Fibroblast of lung (primary cell): Measurements from ENCODE around the gene FLNB. TPM values are rescaled to one million over a fixed set of nuclear protein-coding genes. Genes with fewer than 3 reads are reported as not detected.

Experiments used
- DNase-seq, 2 donors: peaks; one replicate each; pipeline versions ENCODE4 v3.0.0 to v3.0.0-alpha.2; 2010; ENCODE audit warnings: low read depth in 2 of 2
- H2AFZ ChIP-seq: 2 replicates; pipeline ENCODE4 v1.5.1; 2012; ENCODE audit warnings: low read length, control low read depth, inconsistent platforms
- H3K27ac ChIP-seq: 2 replicates; pipeline ENCODE4 v1.5.1; 2011; ENCODE audit warnings: low read length, control low read depth; ENCODE audit not compliant: insufficient read depth
- H3K27me3 ChIP-seq: 2 replicates; pipeline ENCODE4 v1.5.1; 2011; ENCODE audit warnings: mild to moderate bottlenecking, low read length; ENCODE audit not compliant: control insufficient read depth, insufficient read depth
- H3K36me3 ChIP-seq: 2 replicates; pipeline ENCODE4 v1.5.1; 2011; ENCODE audit warnings: low read length; ENCODE audit not compliant: control insufficient read depth, insufficient read depth
- H3K4me1 ChIP-seq: 2 replicates; pipeline ENCODE4 v1.5.1; 2011; ENCODE audit warnings: low read length; ENCODE audit not compliant: control insufficient read depth, insufficient read depth; ENCODE audit errors: extremely low read depth
- H3K4me2 ChIP-seq: 2 replicates; pipeline ENCODE4 v1.5.1; 2011; ENCODE audit warnings: low read length, control low read depth; ENCODE audit not compliant: insufficient read depth; ENCODE audit errors: extremely low read depth
- H3K4me3 ChIP-seq, 4 experiments: fragments of 200-600 bp in 1 of 4; sonication (generic) in 1 of 4; replicated peaks in 1 of 4; 2 replicates each; pipeline ENCODE4 v1.5.1; 2011 to 2016; ENCODE audit warnings: low read length in 4 of 4, low read depth in 3 of 4, mild to moderate bottlenecking in 3 of 4, control low read depth in 2 of 4, inconsistent platforms in 1 of 4, mixed read lengths in 1 of 4; ENCODE audit not compliant: insufficient read depth in 1 of 4; ENCODE audit errors: control extremely low read depth in 1 of 4
- H3K79me2 ChIP-seq: 2 replicates; pipeline ENCODE4 v1.5.1; 2012; ENCODE audit warnings: mild to moderate bottlenecking, low read length, inconsistent platforms; ENCODE audit not compliant: control insufficient read depth, insufficient read depth
- H3K9ac ChIP-seq: 2 replicates; pipeline ENCODE4 v1.5.1; 2011; ENCODE audit warnings: mild to moderate bottlenecking, low read length, control low read depth; ENCODE audit not compliant: insufficient read depth
- H3K9me3 ChIP-seq: 2 replicates; pipeline ENCODE4 v1.5.1; 2012; ENCODE audit warnings: low read depth, low read length; ENCODE audit not compliant: control insufficient read depth, insufficient read depth
- H4K20me1 ChIP-seq: 2 replicates; pipeline ENCODE4 v1.5.1; 2011; ENCODE audit warnings: low read length; ENCODE audit not compliant: control insufficient read depth, insufficient read depth; ENCODE audit errors: extremely low read depth
- CTCF ChIP-seq, 2 donors: IDR thresholded peaks in 1 of 2; conservative IDR thresholded peaks in 1 of 2; 1 replicate in 1 of 2; 2 replicates in 1 of 2; pipeline ENCODE4 v1.5.1; 2011 to 2012; ENCODE audit warnings: low read length in 2 of 2, control low read depth in 1 of 2, inconsistent platforms in 1 of 2, low read depth in 1 of 2, mild to moderate bottlenecking in 1 of 2
- EZH2 ChIP-seq: IDR thresholded peaks from 2 replicates; pipeline ENCODE4 v1.5.1; 2012; ENCODE audit warnings: low read length, control low read depth, mild to moderate bottlenecking; ENCODE audit errors: missing control alignments
- polyA plus RNA-seq, 2 donors: library from polyadenylated mRNA; depleted of rRNA in 1 of 2; stranded (reverse) in 1 of 2; unstranded in 1 of 2; fragments of >200 nt; gene quantifications; 2 replicates each; pipeline ENCODE4 v1.2.1, GENCODE V29; 2011 to 2012; ENCODE audit warnings: missing spikeins in 1 of 2
- total RNA-seq: library from RNA; depleted of rRNA; stranded (reverse); fragments of >200 nt; gene quantifications from 2 replicates; pipeline ENCODE4 v1.2.1, GENCODE V29; 2014

FLNB gene
- total and polyA plus RNA-seq, 2 donors (not counting 1 experiment from before 2014, with no cell fraction given): 81.7 to 105 TPM

GRCh38 chr3:58175437-58176184, 167.4 kb downstream of the FLNB start:
- Histone ChIP-seq H3K27me3 (no peaks in the 10 kb centered on the region), H4K20me1 (no peaks in the 10 kb centered on the region), H3K4me2 (peak overlapping the region; percentile 30), H3K36me3 (no peaks in the 10 kb centered on the region), H2AFZ (no peak overlapping the region), H3K79me2 (no peaks in the 10 kb centered on the region), H3K4me1 (peaks cover 11% of the 10 kb centered on the region), H3K27ac (no peak overlapping the region), H3K9me3 (no peaks in the 10 kb centered on the region), H3K9ac (no peak overlapping the region), H3K4me3 (no peak overlapping the region)
- DNase-seq: peak in 1 of 2 donors; percentile 65
- TF ChIP-seq EZH2: no peak
- no peak for TF ChIP-seq CTCF (conservative IDR thresholded peaks at IDR 0.05 in 1 of 2, IDR thresholded peaks at IDR 0.05 in 1 of 2; ENCODE audit: low read depth in 1 of 2, low read length in 2 of 2)

GRCh38 chr3:58176185-58176530, 167.9 kb downstream of the FLNB start:
- no peaks in the 10 kb centered on the region for H3K79me2 ChIP-seq
- no peaks in the 10 kb centered on the region for H3K9me3 ChIP-seq
- TF ChIP-seq CTCF (conservative IDR thresholded peaks at IDR 0.05 in 1 of 2, IDR thresholded peaks at IDR 0.05 in 1 of 2; ENCODE audit: low read depth in 1 of 2, low read length in 2 of 2) (no peak), EZH2 (no peak)
- H3K27me3 ChIP-seq: no peaks in the 10 kb centered on the region
- H3K36me3 ChIP-seq: no peaks in the 10 kb centered on the region
- H4K20me1 ChIP-seq: no peaks in the 10 kb centered on the region
- H2AFZ ChIP-seq: no peak overlapping the region
- no peak overlapping the region for H3K4me2 ChIP-seq
- no peak overlapping the region for H3K4me3 ChIP-seq
- H3K9ac ChIP-seq: no peak overlapping the region
- no peak overlapping the region for H3K27ac ChIP-seq
- peaks cover 11% of the 10 kb centered on the region for H3K4me1 ChIP-seq
- no peak for DNase-seq

DNA sequence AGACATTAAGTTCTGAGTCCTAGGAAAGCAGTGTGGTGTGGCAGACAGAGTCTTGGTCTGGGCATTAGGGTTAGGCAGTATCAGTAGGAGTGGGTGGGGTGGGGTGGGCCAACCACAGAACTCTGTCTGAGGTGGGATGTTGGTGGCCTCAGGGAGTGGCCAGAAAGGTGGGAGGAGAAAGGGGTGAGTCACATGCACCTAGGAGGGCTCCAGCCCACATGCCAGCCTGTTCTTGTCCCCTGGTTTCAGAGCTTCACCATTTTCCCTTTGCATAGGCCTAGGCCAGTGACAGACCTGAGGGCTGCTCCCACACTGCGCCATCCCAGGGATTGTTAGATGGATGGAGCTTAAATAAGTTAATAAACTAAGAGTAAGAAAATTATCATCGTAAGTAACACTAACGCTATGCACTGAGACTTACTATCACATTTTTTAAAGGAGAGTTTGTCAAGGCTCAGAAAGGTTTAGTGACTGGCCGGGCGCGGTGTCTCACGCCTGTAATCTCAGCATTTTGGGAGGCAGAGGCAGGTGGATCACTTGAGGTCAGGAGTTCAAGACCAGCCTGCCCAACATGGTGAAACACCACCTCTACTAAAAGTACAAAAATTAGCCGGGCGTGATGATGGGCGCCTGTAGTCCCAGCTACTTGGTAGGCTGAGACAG, 168.7 kb downstream of the FLNB start:
- no peak overlapping the region for H3K9ac ChIP-seq
- no peak overlapping the region for H3K4me3 ChIP-seq
- H2AFZ ChIP-seq: no peak overlapping the region
- no peak for DNase-seq
- H3K79me2 ChIP-seq: no peaks in the 10 kb centered on the region
- no peaks in the 10 kb centered on the region for H3K36me3 ChIP-seq
- peaks cover 11% of the 10 kb centered on the region for H3K4me1 ChIP-seq
- no peaks in the 10 kb centered on the region for H4K20me1 ChIP-seq
- TF ChIP-seq CTCF (conservative IDR thresholded peaks at IDR 0.05 in 1 of 2, IDR thresholded peaks at IDR 0.05 in 1 of 2; ENCODE audit: low read depth in 1 of 2, low read length in 2 of 2): no peak
- H3K9me3 ChIP-seq: no peaks in the 10 kb centered on the region
- no peak overlapping the region for H3K4me2 ChIP-seq
- H3K27me3 ChIP-seq: peaks cover 6% of the 10 kb centered on the region
- no peak overlapping the region for H3K27ac ChIP-seq
